Iris pigment epithelial cell (primary cell): ENCODE results near the gene ZDHHC24.
A peak's percentile ranks its signal among the peaks of the same experiment; 100 is the strongest.
"Not testable (repeated sequence)": the region's sequence is repeated elsewhere in the genome, so short reads cannot be mapped to it uniquely, and the experiment has no call there.

Source experiments
- DNase-seq: peaks from one replicate; pipeline ENCODE4 v3.0.0-alpha.2; 2011; ENCODE audit warnings: low read depth

ZDHHC24 gene

GRCh38 chr11:66545701-66546367 lies at the start of gene ZDHHC24:
ZDHHC24 (minus strand) TSS chr11:66546048; CDS start chr11:66546003, 45 bp downstream.
- peak; percentile 98 for DNase-seq

DNA sequence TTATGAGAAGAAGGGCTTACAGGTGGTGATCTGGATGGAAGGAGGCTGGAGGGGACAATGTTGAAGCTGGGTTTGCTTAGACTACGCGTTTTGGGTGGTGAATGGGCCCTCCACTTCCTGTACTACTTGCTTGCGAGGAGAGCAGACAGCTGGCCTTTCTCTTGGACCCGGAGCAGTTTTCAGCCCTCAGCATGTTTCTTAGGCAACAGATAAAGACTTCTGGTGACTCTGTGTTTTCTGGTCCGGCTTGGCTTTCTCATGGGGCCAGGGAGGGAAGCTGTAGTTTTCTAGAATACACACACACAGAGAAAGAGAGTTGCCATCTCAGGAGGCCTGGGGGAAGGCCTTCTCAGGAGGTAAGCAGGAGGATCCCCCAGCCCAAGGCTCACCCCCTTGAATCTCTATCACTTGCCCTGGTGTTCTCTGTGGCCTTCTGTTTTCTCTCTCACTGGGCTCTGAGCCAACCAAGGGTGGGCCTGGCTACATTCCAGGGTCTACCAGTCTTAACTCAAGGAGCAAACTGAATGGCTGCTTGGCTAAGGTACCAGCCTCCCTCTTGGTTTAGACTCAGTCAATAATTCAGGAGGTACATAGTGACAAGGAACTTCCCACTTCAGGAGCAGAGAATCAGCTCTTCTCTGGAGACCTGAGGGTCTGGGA lies 49.5 kb upstream of the ZDHHC24 start:
- peak; percentile 52 for DNase-seq

DNA sequence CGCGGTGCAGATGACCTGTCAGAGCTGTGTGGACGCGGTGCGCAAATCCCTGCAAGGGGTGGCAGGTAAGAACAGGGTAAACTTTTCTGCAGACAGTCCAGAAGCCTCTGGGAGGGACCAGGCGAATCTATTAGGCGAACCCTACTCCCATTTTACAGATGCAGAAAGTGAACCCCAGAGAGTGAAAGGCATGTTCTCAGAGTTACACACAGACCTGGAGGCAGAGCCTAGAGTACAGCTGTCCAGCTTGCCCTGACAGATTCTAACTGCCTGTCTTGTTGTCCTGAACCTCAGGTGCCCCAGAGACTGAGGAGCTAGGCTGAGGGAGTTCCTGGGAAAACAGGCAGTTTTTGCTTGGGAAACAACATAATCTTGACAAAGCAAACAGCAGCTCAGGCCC lies 47.8 kb upstream of the ZDHHC24 start:
- no peak for DNase-seq

DNA sequence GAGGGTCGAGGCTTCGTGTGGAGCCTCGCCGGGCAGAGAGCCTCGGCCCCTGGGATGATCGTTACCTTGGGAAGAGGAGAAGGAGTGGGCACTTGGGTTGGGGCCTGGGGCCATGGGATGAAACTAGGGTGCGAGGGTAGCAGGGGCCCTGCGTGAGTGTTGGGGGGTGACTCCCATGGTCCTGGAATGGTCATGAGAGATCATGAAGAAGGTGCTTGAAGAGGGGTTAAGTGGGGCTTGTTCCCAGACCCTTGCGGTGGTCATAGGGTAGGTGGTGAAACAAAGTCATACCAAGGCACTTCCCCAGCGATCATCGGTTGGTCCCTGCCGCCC lies 47.4 kb upstream of the ZDHHC24 start:
- DNase-seq, result no peak

GRCh38 chr11:66592457-66593302 lies 46.8 kb upstream of the ZDHHC24 start, which contains the start of the genes CCDC87 and CCS:
CCDC87 (minus strand) TSS chr11:66593063; CDS start chr11:66593015, 48 bp downstream.
CCS (plus strand) TSS chr11:66593185; CDS start chr11:66593262, 77 bp downstream.
- DNase-seq, result peak; percentile 92

DNA sequence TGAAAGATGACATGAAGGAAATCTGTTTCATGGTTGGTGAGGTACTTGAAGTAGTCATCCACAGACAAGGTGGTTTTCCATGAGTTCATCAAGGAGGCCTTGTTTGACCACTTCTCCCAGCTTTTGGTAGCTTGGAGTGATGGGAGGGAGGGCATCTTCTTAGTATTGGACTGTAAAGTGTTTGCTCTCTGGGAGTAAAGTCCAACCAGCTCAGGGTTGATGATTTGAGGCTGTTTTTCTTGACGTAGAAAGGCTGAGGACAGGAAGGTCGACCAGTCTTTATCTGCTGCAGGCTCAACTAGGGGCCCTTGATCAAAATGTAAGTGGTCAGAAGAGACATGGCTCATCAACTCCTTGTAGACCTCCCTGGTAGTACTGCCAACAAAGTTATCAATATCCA lies 45.3 kb upstream of the ZDHHC24 start:
- no peak for DNase-seq

DNA sequence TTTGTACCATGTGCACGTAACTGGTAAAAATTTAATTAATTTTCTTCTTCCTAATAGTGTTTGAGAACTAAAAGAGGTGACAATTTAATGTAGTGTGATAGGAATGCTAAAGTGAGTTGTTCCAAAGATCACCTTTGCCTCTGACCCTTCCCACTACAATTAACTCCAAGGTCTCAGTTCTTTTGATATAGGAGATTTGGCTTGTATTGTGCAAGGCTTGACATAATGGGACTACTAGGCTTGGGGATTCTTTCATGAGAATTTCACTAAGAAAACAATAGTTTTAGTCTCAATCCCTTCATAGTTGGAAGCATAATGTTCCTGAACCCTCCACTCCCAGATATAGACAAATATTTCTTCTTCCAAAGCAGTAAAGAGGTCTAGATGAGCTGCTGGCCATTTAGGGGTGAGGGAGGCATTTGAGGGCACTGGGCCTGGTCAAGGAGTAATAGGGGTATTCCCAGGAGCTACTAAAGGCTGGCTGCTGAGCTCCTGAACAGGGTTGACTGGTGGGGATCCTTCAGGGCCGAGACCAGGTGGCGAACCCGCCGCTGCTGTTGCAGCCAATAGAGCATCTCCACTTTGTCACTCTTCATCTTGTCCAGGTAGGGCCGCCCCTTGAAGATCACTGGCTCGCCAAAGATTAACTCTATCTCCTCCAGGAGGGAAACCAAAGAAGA lies 44.3 kb upstream of the ZDHHC24 start:
- DNase-seq, result no peak

DNA sequence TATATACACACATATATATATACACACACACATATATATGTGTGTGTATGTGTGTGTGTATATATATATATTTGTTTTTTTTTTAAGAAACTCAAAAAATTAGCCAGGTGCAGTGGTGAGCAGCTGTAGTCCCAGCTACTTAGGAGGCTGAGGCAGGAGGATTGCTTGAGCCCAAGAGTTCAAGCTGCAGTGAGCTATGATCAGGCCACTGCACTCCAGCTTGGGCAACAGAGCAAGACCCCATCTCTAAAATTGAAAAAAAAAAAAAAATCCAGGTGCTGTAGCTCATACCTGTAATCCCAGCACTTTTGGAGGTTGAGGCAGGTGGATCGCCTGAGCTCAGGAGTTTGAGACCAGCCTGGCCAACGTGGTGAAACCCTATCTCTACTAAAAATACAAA lies 43.5 kb upstream of the ZDHHC24 start:
- DNase-seq, result not testable (repeated sequence)

DNA sequence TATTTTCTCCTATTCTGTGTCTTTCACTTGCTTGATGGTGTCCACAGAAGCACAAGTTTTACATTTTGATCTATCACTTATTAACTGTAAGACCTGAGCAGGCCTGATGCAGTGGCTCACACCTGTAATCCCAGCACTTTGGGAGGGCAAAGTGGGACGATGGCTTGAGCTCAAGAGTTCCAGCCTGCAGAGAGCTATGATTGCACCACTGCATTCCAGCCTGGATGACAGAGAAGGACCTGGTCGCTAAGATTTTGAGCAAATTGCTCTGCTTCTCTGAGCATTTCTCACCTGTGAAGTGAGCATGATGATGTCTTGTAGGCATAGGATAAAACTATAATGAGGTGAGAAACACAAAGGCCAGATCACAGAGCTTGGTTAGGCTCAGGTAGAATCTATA lies 40.3 kb upstream of the ZDHHC24 start:
- no peak for DNase-seq

DNA sequence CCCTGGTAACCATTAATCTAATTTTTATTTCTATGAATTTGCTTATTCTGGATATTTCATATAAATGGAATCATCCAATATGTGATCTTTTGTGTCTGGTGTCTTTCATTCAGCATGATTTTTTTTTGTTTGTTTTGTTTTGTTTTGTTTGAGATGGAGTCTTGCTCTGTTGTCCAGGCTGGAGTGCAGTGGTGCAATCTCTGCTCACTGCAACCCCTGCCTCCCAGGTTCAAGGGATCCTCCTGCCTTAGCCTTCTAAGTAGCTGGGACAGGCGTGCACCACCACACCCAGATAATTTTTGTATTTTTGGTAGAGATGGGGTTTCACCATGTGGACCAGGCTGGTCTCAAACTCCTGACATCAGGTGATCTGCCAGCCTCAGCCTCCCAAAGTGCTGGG lies 39.6 kb upstream of the ZDHHC24 start:
- DNase-seq, result not testable (repeated sequence)

DNA sequence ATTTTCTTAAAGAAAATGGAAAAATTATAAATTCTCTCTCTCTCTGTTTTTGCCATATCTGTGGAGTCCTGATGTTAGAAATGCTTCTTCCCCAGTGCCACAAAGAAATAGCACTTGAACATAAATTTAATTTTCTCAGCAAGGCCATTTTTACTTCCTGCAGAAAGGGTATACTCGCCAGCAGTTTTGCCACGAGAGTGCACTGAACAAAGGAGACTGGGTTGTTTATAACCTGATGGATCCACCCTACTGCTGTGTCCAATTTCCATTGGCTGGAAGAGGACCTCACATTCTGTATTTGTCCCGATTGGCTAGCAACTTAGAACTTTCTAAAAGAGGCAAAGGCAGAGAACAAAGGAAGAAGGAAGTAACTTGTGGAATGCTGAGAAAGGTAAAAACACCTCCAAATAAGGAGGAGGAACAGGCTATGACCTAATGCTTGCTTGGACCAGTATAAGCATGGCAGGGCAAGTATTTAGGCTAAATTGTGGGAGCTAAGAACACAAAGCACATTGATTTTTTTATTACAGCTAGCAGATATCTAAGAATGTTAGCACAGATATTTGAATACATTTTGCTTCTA lies 36.8 kb upstream of the ZDHHC24 start:
- not testable (repeated sequence) for DNase-seq

- no peak for DNase-seq
Observed at GRCh38 chr11:66581261-66581660, 35.4 kb upstream of the ZDHHC24 start.

GRCh38 chr11:66580803-66581202 lies 35.0 kb upstream of the ZDHHC24 start:
- peak; percentile 43 for DNase-seq

GRCh38 chr11:66579017-66579606 lies 33.3 kb upstream of the ZDHHC24 start:
- peak; percentile 73 for DNase-seq

DNA sequence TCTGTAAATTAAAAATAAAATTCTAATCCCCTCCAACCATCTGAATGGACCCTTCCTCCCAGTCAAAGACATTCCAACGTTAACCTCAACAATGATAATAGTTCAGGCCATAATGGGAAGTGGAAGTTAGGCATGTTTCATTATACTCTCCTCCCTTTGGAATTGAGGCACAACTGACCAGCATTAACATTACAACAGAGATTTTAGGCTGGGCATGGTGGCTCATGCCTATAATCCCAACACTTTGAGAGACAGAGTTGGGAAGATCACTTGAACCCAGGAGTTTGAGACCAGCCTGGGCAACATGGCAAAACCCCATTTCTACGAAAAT lies 25.0 kb upstream of the ZDHHC24 start:
- no peak for DNase-seq

DNA sequence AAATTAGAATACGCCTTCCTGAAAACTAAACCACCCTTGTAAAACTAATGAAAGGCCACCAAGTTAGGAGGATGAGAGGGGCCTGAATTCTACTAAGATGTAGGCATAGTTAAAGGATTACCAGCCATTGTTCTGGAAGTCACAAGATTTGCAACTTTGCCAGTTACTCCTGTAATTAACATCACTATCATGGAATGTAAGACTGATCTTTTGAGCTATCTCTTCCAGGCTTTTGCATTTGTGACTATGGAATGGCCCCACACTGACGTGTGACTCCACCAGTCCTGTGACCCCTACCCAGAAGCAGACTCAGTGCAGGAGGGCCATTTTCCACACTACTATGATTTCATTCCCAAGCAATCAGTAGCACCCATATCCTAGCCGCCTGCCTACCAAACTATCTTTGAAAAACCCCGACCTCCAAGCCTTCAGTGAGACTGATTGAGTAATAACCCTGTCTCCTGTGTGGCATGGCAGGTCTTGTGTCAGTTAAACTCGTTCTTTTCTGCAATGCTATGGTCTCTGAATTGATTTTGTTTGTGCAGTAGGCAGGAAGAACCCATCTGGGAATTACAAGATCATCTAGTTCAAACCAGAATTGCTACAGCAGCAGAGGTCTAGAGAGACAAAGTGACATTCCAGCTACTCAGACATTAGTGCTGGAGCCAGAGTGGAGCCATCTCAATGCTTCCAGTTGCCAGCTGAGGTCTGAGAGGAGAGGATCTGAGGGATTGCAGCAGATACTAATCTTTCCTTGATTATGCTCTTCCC lies 24.4 kb upstream of the ZDHHC24 start:
- no peak for DNase-seq

GRCh38 chr11:66569076-66569475 lies 23.2 kb upstream of the ZDHHC24 start:
- no peak for DNase-seq

DNA sequence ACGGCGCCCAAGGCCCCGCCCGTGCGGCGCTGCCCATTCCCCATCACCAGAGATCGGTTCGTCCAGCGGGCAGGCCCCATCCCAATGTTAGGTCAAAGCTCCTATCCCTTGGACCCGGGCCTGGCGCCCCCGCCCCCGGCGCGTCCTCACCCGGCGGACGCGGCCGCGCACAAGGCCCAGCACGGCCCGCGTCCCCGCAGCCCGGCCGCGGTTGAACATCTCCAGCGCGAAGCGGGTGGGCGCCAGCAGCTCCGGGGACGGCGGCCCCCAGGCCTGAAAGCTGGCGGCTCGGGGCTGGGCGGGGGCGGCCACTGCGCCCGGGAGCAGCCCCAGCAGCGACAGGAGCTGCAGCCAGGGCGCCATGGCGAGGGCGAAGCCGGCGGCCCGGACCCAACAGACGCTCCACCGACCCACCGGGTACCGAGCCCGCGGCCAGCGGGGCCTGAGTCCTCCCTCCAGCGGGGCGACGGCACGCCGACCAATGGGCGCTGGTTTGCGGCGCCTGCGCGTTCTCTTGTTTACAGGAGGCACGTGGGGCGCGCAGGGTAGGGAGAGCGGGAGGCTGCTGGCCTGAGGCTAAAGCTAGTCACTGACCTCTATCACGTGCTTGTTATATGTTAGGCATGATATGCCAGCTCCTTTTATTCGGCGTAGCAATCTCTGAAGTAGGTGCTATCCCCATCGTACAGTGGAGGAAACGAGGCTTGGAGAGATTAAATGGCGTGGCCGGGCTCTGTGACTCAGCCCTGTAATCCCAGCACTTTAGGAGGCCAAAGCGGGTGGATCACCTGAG lies 22.5 kb upstream of the ZDHHC24 start, which contains the start of gene CTSF:
Gene CTSF, minus strand, starts transcription at position 483 of the 793 bp plus-strand sequence. Its CDS starts 120 bp downstream, at position 363.
- DNase-seq, result peak; percentile 71

DNA sequence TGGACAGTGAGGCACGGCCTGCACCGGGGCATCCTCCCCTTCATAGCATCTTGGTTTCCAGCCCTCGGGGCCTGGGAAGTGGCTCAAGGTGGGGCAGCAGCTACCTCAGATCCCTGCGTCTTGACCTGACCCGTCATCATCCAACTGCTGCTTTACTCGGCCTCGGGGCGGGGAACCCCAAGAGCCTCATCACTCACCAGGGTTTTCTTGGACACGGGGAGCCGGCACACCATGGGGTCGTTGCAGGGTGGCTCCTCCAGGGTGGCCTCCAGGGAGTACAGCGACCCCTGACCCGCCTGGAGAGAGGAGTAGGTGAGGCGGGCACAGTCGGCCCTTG lies 21.9 kb upstream of the ZDHHC24 start:
- DNase-seq, result no peak

GRCh38 chr11:66566221-66566620 lies 20.4 kb upstream of the ZDHHC24 start:
- no peak for DNase-seq
